Measurements from ENCODE around the gene RAB1A. TPM values are rescaled to one million over a fixed set of nuclear protein-coding genes. Genes with fewer than 3 reads are reported as not detected.
"Not testable (repeated sequence)": the region's sequence is repeated elsewhere in the genome, so short reads cannot be mapped to it uniquely, and the experiment has no call there.

RAB1A gene
- total and polyA plus RNA-seq, 2 experiments from 2014 or later, result 94.8 to 172 TPM

- TF ChIP-seq REST (IDR thresholded peaks at IDR 0.05; ENCODE audit: unreplicated experiment) (no peak), JUNB (IDR thresholded peaks at IDR 0.05; ENCODE audit: unreplicated experiment) (no peak)
- TF ChIP-seq, protein P1, sequence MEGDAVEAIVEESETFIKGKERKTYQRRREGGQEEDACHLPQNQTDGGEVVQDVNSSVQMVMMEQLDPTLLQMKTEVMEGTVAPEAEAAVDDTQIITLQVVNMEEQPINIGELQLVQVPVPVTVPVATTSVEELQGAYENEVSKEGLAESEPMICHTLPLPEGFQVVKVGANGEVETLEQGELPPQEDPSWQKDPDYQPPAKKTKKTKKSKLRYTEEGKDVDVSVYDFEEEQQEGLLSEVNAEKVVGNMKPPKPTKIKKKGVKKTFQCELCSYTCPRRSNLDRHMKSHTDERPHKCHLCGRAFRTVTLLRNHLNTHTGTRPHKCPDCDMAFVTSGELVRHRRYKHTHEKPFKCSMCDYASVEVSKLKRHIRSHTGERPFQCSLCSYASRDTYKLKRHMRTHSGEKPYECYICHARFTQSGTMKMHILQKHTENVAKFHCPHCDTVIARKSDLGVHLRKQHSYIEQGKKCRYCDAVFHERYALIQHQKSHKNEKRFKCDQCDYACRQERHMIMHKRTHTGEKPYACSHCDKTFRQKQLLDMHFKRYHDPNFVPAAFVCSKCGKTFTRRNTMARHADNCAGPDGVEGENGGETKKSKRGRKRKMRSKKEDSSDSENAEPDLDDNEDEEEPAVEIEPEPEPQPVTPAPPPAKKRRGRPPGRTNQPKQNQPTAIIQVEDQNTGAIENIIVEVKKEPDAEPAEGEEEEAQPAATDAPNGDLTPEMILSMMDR (conservative IDR thresholded peaks at IDR 0.05; ENCODE audit: low read depth in 2 of 2), result no peak
Observed at GRCh38 chr2:65128297-65129190, 1.4 kb downstream of the RAB1A start (continued).

DNA sequence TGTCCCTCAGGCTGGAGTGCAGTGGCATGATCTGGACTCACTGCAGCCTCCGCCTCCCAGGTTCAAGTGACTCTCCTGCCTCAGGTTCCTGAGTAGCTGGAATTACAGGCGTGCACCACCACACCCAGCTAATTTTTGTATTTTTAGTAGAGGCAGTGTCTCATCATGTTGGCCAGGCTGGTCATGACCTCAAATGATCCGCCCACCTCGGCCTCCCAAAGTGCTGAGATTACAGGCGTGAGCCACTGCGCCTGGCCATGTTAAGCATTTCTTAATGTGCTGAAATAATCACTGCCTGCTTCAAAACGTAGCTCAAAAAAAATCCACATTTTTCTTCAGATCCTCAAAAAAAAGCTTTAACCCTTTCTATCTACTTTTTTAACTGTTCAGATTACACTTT lies 4.4 kb downstream of the RAB1A start:
- peaks cover 27% of the 10 kb centered on the region for H3K4me1 Mint-ChIP-seq
- not testable (repeated sequence) for H3F3A ChIP-seq (replicated peaks; ENCODE audit: low read depth); H3K36me3 Mint-ChIP-seq (ENCODE audit: low read depth); H3K27me3 ChIP-seq (ENCODE audit: insufficient read depth); H3K9me2 ChIP-seq (ENCODE audit: insufficient read depth); H3K27ac ChIP-seq (ENCODE audit: low read depth); H3K36me3 ChIP-seq (ENCODE audit: insufficient read depth); H3K27ac Mint-ChIP-seq; DNase-seq (ENCODE audit: low spot score); H3K4me3 Mint-ChIP-seq; H2AFZ ChIP-seq; H3K9me3 Mint-ChIP-seq; ATAC-seq; H3K4me3 ChIP-seq; H3K4me2 ChIP-seq
- H4K20me1 ChIP-seq (replicated peaks; ENCODE audit: insufficient read depth), result peaks cover 61% of the 10 kb centered on the region
- peaks cover 43% of the 10 kb centered on the region for H3K4me1 ChIP-seq (ENCODE audit: insufficient read depth)
- H3K79me2 ChIP-seq (replicated peaks; ENCODE audit: insufficient read depth), result peaks cover 91% of the 10 kb centered on the region
- peaks cover 14% of the 10 kb centered on the region for H3K27me3 Mint-ChIP-seq (ENCODE audit: insufficient read depth, low read depth, poor library complexity)

GRCh38 chr2:65122313-65122712 lies 7.6 kb downstream of the RAB1A start:
- H3K27me3 ChIP-seq (ENCODE audit: insufficient read depth), result no peaks in the 10 kb centered on the region
- H3K27ac ChIP-seq (ENCODE audit: low read depth), result no peak overlapping the region
- peaks cover 65% of the 10 kb centered on the region for H4K20me1 ChIP-seq (replicated peaks; ENCODE audit: insufficient read depth)
- H3K9me2 ChIP-seq (ENCODE audit: insufficient read depth), result no peaks in the 10 kb centered on the region
- ATAC-seq, result no peak
- no peaks in the 10 kb centered on the region for H3K36me3 ChIP-seq (ENCODE audit: insufficient read depth)
- H2AFZ ChIP-seq, result no peak overlapping the region
- Mint-ChIP-seq H3K36me3 (ENCODE audit: low read depth) (no peaks in the 10 kb centered on the region), H3K9me3 (no peaks in the 10 kb centered on the region), H3K27me3 (ENCODE audit: insufficient read depth, low read depth, poor library complexity) (peaks cover 9% of the 10 kb centered on the region), H3K4me1 (peaks cover 16% of the 10 kb centered on the region), H3K27ac (no peak overlapping the region), H3K4me3 (no peak overlapping the region)
- peaks cover 31% of the 10 kb centered on the region for H3K4me1 ChIP-seq (ENCODE audit: insufficient read depth)
- no peaks in the 10 kb centered on the region for H3F3A ChIP-seq (replicated peaks; ENCODE audit: low read depth)
- H3K4me3 ChIP-seq, result no peak overlapping the region
- H3K79me2 ChIP-seq (replicated peaks; ENCODE audit: insufficient read depth), result peaks cover 100% of the 10 kb centered on the region
- H3K4me2 ChIP-seq, result no peak overlapping the region
- DNase-seq (ENCODE audit: low spot score), result no peak
- TF ChIP-seq ZNF331 (CRISPR knock-in tag; IDR thresholded peaks at IDR 0.05; ENCODE audit: low read depth) (no peak), NANOG (IDR thresholded peaks at IDR 0.05; ENCODE audit: borderline replicate concordance) (no peak), ZNF114 (CRISPR knock-in tag; IDR thresholded peaks at IDR 0.05) (no peak), JUNB (IDR thresholded peaks at IDR 0.05; ENCODE audit: unreplicated experiment) (no peak), EZH2phosphoT487 (IDR thresholded peaks at IDR 0.05; ENCODE audit: unreplicated experiment) (no peak), CREB1 (CRISPR knock-in tag; IDR thresholded peaks at IDR 0.05; ENCODE audit: low read depth) (no peak), REST (IDR thresholded peaks at IDR 0.05; ENCODE audit: unreplicated experiment) (no peak), STAT1 (IDR thresholded peaks at IDR 0.05; ENCODE audit: unreplicated experiment) (no peak), ETS1 (IDR thresholded peaks at IDR 0.05) (no peak), EZH2 (IDR thresholded peaks at IDR 0.05; ENCODE audit: low read depth, unreplicated experiment) (no peak), POLR2AphosphoS5 (IDR thresholded peaks at IDR 0.05; ENCODE audit: low read depth) (no peak)

Measured in GM23338 (cell line).